NCI-H510A treated with DMSO at 0.1 percent for 48 hours (cell line): ENCODE results near the gene SURF6.
"Not testable (repeated sequence)": the region's sequence is repeated elsewhere in the genome, so short reads cannot be mapped to it uniquely, and the experiment has no call there.

Experiments
- DNase-seq: peaks from one replicate; lab custom pipeline; 2025; lab: John Stamatoyannopoulos, UW

The SURF6 gene

GRCh38 chr9:133290751-133291302 lies 45.2 kb downstream of the SURF6 start:
- DNase-seq, result no peak

GRCh38 chr9:133286523-133286922 lies 49.5 kb downstream of the SURF6 start:
- DNase-seq, result no peak

GRCh38 chr9:133285252-133285775 lies 50.7 kb downstream of the SURF6 start:
- DNase-seq, result no peak

- no peak for DNase-seq
These were observed 51.6 kb downstream of the SURF6 start for GRCh38 chr9:133284362-133284761.

- not testable (repeated sequence) for DNase-seq
These were observed 52.5 kb downstream of the SURF6 start for GRCh38 chr9:133283255-133284032.

- DNase-seq, result no peak
These were observed 53.3 kb downstream of the SURF6 start for GRCh38 chr9:133282464-133283238.

- no peak for DNase-seq
These were observed 55.6 kb downstream of the SURF6 start for GRCh38 chr9:133280392-133280791.
